Cardiac muscle cell (in vitro differentiated cells and primary cell): Measurements from ENCODE around the gene PIK3R5. TPM values are rescaled to one million over a fixed set of nuclear protein-coding genes. Genes with fewer than 3 reads are reported as not detected.

Experiments
- DNase-seq, 2 donors: peaks; one replicate each; pipeline versions ENCODE4 v3.0.0 to v3.0.0-alpha.2; 2010 to 2017; ENCODE audit warnings: low read depth in 1 of 2, low spot score in 1 of 2
- H3K27ac ChIP-seq: fragments of 200-600 bp; sonication (generic); 2 replicates; pipeline ENCODE4 v1.5.1; 2016
- H3K27me3 ChIP-seq: fragments of 200-600 bp; sonication (generic); 2 replicates; pipeline ENCODE4 v1.6.0; 2016; ENCODE audit warnings: control low read depth
- H3K36me3 ChIP-seq: fragments of 200-600 bp; sonication (generic); 2 replicates; pipeline ENCODE4 v1.5.1; 2016; ENCODE audit warnings: control low read depth
- H3K4me1 ChIP-seq: fragments of 200-600 bp; sonication (generic); 2 replicates; pipeline ENCODE4 v1.8.1; 2017; ENCODE audit warnings: low read depth, mild to moderate bottlenecking, mixed run types
- H3K4me3 ChIP-seq: fragments of 200-600 bp; sonication (generic); 2 replicates; pipeline ENCODE4 v1.5.1; 2016; ENCODE audit warnings: mild to moderate bottlenecking
- H3K9me3 ChIP-seq: fragments of 200-600 bp; sonication (generic); 2 replicates; pipeline ENCODE4 v1.5.1; 2017; ENCODE audit warnings: low read depth, mild to moderate bottlenecking, control low read depth
- CTCF ChIP-seq: IDR thresholded peaks from 2 replicates; pipeline ENCODE4 v1.5.1; 2012; ENCODE audit warnings: low read depth, mild to moderate bottlenecking, low read length
- polyA plus RNA-seq: library from polyadenylated mRNA; unstranded; fragments of >200 nt; fragmentation: Nextera tagmentation; extraction: Ambion mirVana; gene quantifications from 2 replicates; pipeline ENCODE4 v1.2.1, GENCODE V29; 2016
- total RNA-seq: library from RNA; depleted of rRNA; stranded (reverse); fragments of >200 nt; gene quantifications from 2 replicates; pipeline ENCODE4 v1.2.3, GENCODE V29; 2016

PIK3R5 gene
- total and polyA plus RNA-seq, 2 experiments from 2014 or later, result 0.09 to 0.38 TPM

- TF ChIP-seq CTCF, result peak; percentile 18
- H3K4me1 ChIP-seq, result no peaks in the 10 kb centered on the region
- H3K4me3 ChIP-seq, result peak overlapping the region; percentile 28
- no peak overlapping the region for H3K27ac ChIP-seq
- H3K9me3 ChIP-seq, result no peaks in the 10 kb centered on the region
- H3K27me3 ChIP-seq, result peaks cover 96% of the 10 kb centered on the region
- DNase-seq, result peak; percentile 18 to 37
- no peaks in the 10 kb centered on the region for H3K36me3 ChIP-seq
These were observed 37.3 kb upstream of the PIK3R5 start for GRCh38 chr17:9002606-9003354.

GRCh38 chr17:9002227-9002605 lies 36.7 kb upstream of the PIK3R5 start:
- no peak for DNase-seq

GRCh38 chr17:9001559-9001958 lies 36.1 kb upstream of the PIK3R5 start:
- Histone ChIP-seq H3K4me1 (no peaks in the 10 kb centered on the region), H3K27ac (no peak overlapping the region), H3K27me3 (peaks cover 89% of the 10 kb centered on the region), H3K9me3 (no peaks in the 10 kb centered on the region), H3K36me3 (no peaks in the 10 kb centered on the region), H3K4me3 (no peak overlapping the region)
- TF ChIP-seq CTCF, result no peak
- no peak for DNase-seq

More at GRCh38 chr17:9002227-9002605, 36.7 kb upstream of the PIK3R5 start:
- no peak for TF ChIP-seq CTCF
- H3K4me3 ChIP-seq, result no peak overlapping the region
- no peaks in the 10 kb centered on the region for H3K9me3 ChIP-seq
- H3K27ac ChIP-seq, result no peak overlapping the region
- no peaks in the 10 kb centered on the region for H3K36me3 ChIP-seq
- H3K4me1 ChIP-seq, result no peaks in the 10 kb centered on the region
- H3K27me3 ChIP-seq, result peaks cover 90% of the 10 kb centered on the region

- H3K9me3 ChIP-seq, result no peaks in the 10 kb centered on the region
These were observed 32.6 kb upstream of the PIK3R5 start for GRCh38 chr17:8997994-8998628.

GRCh38 chr17:8995711-8996110 lies 30.2 kb upstream of the PIK3R5 start:
- H3K4me1 ChIP-seq, result no peaks in the 10 kb centered on the region
- H3K4me3 ChIP-seq, result no peak overlapping the region
- H3K36me3 ChIP-seq, result no peaks in the 10 kb centered on the region
- H3K27ac ChIP-seq, result no peak overlapping the region
- no peak for TF ChIP-seq CTCF
- H3K27me3 ChIP-seq, result peaks cover 44% of the 10 kb centered on the region
- H3K9me3 ChIP-seq, result no peaks in the 10 kb centered on the region
- no peak for DNase-seq

More at GRCh38 chr17:8997994-8998628, 32.6 kb upstream of the PIK3R5 start:
- TF ChIP-seq CTCF, result peak; percentile 98
- H3K4me3 ChIP-seq, result no peak overlapping the region
- H3K36me3 ChIP-seq, result no peaks in the 10 kb centered on the region
- no peak overlapping the region for H3K27ac ChIP-seq
- peaks cover 65% of the 10 kb centered on the region for H3K27me3 ChIP-seq
- DNase-seq, result peak; percentile 62 to 68
- H3K4me1 ChIP-seq, result no peaks in the 10 kb centered on the region
